K562 (cell line): ENCODE data around the gene S100A2. TPM values are rescaled to one million over a fixed set of nuclear protein-coding genes. Genes with fewer than 3 reads are reported as not detected.

Experiments used
- CCNT2 ChIP-seq: IDR thresholded peaks from 2 replicates; pipeline ENCODE4 v1.6.1; 2011; ENCODE audit warnings: borderline replicate concordance, low read depth, mild to moderate bottlenecking, moderate library complexity, mixed read lengths, low read length; ENCODE audit not compliant: insufficient read length; ENCODE audit errors: extremely low read depth
- CREB3L1 ChIP-seq: fragments of 450-650 bp; IDR thresholded peaks from 2 replicates; pipeline ENCODE4 v1.6.1; 2014; ENCODE audit warnings: low read depth, mild to moderate bottlenecking, moderate library complexity, borderline replicate concordance
- CXXC5 ChIP-seq: fragments of 250-450 bp; sonication (Bioruptor Pico); IDR thresholded peaks from 2 replicates; pipeline ENCODE4 v1.8.0; 2022; ENCODE audit warnings: inconsistent platforms, mild to moderate bottlenecking, moderate library complexity
- DEAF1 ChIP-seq: fragments of 450-650 bp; formaldehyde crosslinking; IDR thresholded peaks from 2 replicates; pipeline ENCODE4 v1.4.0; 2020; ENCODE audit warnings: mild to moderate bottlenecking, moderate library complexity
- GATA2 ChIP-seq: sonication (generic); formaldehyde crosslinking; IDR thresholded peaks from 2 replicates; pipeline ENCODE4 v1.4.0; 2020; ENCODE audit warnings: mild to moderate bottlenecking, missing genetic modification reagents
- HIVEP1 ChIP-seq: fragments of 250-450 bp; sonication (Bioruptor Pico); IDR thresholded peaks from 2 replicates; pipeline ENCODE4 v1.4.0; 2020; ENCODE audit warnings: mild to moderate bottlenecking
- ILF3 ChIP-seq: fragments of 450-650 bp; IDR thresholded peaks from 2 replicates; pipeline ENCODE4 v1.6.1; 2018; ENCODE audit warnings: antibody characterized with exemption, mild to moderate bottlenecking, moderate library complexity, borderline replicate concordance
- NELFE ChIP-seq: IDR thresholded peaks from 2 replicates; pipeline ENCODE4 v1.6.1; 2011; ENCODE audit warnings: mild to moderate bottlenecking; ENCODE audit not compliant: insufficient read depth, insufficient read length
- PHTF2 ChIP-seq: fragments of 250-450 bp; sonication (Bioruptor Pico); IDR thresholded peaks from 2 replicates; pipeline ENCODE4 v1.5.0; 2021; ENCODE audit warnings: mild to moderate bottlenecking
- POLR2AphosphoS5 ChIP-seq: IDR thresholded peaks from 2 replicates; pipeline ENCODE4 v1.6.1; 2011; ENCODE audit warnings: mild to moderate bottlenecking, low read depth, low read length, moderate library complexity; ENCODE audit not compliant: control insufficient read depth, insufficient read depth
- POLR2H ChIP-seq: IDR thresholded peaks from 2 replicates; pipeline ENCODE4 v1.6.1; 2016; ENCODE audit warnings: missing genetic modification characterization, low read depth, mild to moderate bottlenecking, control low read depth, missing compliant biosample characterization, moderate library complexity
- SMARCA5 ChIP-seq: fragments of 450-650 bp; IDR thresholded peaks from 2 replicates; pipeline ENCODE4 v1.6.1; 2016
- TEAD4 ChIP-seq, 2 experiments: sonication (generic) in 1 of 2; formaldehyde crosslinking in 1 of 2; IDR thresholded peaks; 2 replicates each; pipeline versions ENCODE4 v1.6.1 to v1.8.0; 2012 to 2022; ENCODE audit warnings: borderline replicate concordance in 1 of 2, inconsistent platforms in 1 of 2, low read length in 1 of 2, mild to moderate bottlenecking in 1 of 2, missing genetic modification reagents in 1 of 2
- YBX1 ChIP-seq: fragments of 450-650 bp; IDR thresholded peaks from 2 replicates; pipeline ENCODE4 v1.7.1; 2016; ENCODE audit warnings: mild to moderate bottlenecking
- ZNF583 ChIP-seq: fragments of 250-450 bp; sonication (Bioruptor Pico); IDR thresholded peaks from 2 replicates; pipeline ENCODE4 v1.4.0; 2020
- polyA plus RNA-seq, 8 experiments: library from polyadenylated mRNA; depleted of rRNA in 4 of 8; stranded (reverse) in 5 of 8; unstranded in 3 of 8; fragments of >200 nt; fragmentation: Nextera tagmentation in 2 of 8; fragmentation: Illumina TruSeq in 1 of 8; extraction: Ambion mirVana in 2 of 8; extraction: Trizol in 1 of 8; gene quantifications; 2 replicates each; pipeline versions ENCODE4 v1.2.1 to v1.2.3, GENCODE V29; 2011 to 2014; ENCODE audit warnings: inconsistent platforms in 1 of 8, missing spikeins in 1 of 8
- total RNA-seq, 7 experiments: library from RNA; depleted of rRNA in 6 of 7; stranded (reverse); fragments of >200 nt in 6 of 7; fragmentation: Illumina TruSeq in 2 of 7; extraction: Trizol in 2 of 7; gene quantifications; 2 replicates each; pipeline versions ENCODE4 v1.2.1 to v1.2.3, GENCODE V29; 2011 to 2021; ENCODE audit warnings: low replicate concordance in 1 of 7
- TF ChIP-seq, protein P1 (sequence below): fragments of 250-450 bp; sonication (Bioruptor Pico); IDR thresholded peaks from 2 replicates; pipeline ENCODE4 v1.9.0; 2021; ENCODE audit warnings: mild to moderate bottlenecking, inconsistent platforms
- TF ChIP-seq, protein P2 (sequence below): fragments of 200-400 bp; formaldehyde crosslinking; IDR thresholded peaks from 2 replicates; pipeline ENCODE4 v1.6.1; 2017; ENCODE audit warnings: mild to moderate bottlenecking, low read depth, low read length, moderate library complexity

The S100A2 gene
- total and polyA plus RNA-seq, 9 of the 15 experiments (the other 6 are each of a cell fraction or from before 2014, with no cell fraction given) = 0.28 to 0.65 (median 0.44) TPM; not detected in 4

- TF ChIP-seq, protein P1, sequence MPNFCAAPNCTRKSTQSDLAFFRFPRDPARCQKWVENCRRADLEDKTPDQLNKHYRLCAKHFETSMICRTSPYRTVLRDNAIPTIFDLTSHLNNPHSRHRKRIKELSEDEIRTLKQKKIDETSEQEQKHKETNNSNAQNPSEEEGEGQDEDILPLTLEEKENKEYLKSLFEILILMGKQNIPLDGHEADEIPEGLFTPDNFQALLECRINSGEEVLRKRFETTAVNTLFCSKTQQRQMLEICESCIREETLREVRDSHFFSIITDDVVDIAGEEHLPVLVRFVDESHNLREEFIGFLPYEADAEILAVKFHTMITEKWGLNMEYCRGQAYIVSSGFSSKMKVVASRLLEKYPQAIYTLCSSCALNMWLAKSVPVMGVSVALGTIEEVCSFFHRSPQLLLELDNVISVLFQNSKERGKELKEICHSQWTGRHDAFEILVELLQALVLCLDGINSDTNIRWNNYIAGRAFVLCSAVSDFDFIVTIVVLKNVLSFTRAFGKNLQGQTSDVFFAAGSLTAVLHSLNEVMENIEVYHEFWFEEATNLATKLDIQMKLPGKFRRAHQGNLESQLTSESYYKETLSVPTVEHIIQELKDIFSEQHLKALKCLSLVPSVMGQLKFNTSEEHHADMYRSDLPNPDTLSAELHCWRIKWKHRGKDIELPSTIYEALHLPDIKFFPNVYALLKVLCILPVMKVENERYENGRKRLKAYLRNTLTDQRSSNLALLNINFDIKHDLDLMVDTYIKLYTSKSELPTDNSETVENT (CRISPR knock-in tag) = no peak
- TF ChIP-seq CREB3L1 = 0 out of 2 replicates have a peak, but pooled peaks have one; percentile 33
- TF ChIP-seq CCNT2 = peak; percentile 75
- TF ChIP-seq, protein P2, sequence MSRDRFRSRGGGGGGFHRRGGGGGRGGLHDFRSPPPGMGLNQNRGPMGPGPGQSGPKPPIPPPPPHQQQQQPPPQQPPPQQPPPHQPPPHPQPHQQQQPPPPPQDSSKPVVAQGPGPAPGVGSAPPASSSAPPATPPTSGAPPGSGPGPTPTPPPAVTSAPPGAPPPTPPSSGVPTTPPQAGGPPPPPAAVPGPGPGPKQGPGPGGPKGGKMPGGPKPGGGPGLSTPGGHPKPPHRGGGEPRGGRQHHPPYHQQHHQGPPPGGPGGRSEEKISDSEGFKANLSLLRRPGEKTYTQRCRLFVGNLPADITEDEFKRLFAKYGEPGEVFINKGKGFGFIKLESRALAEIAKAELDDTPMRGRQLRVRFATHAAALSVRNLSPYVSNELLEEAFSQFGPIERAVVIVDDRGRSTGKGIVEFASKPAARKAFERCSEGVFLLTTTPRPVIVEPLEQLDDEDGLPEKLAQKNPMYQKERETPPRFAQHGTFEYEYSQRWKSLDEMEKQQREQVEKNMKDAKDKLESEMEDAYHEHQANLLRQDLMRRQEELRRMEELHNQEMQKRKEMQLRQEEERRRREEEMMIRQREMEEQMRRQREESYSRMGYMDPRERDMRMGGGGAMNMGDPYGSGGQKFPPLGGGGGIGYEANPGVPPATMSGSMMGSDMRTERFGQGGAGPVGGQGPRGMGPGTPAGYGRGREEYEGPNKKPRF = no peak
- peak; percentile 60 for TF ChIP-seq CXXC5
- no peak for TF ChIP-seq YBX1
- peak; percentile 78 for TF ChIP-seq TEAD4 (IDR thresholded peaks at IDR 0.05; ENCODE audit: low read length)
- no peak for TF ChIP-seq TEAD4 (CRISPR knock-in tag; IDR thresholded peaks at IDR 0.05; ENCODE audit: borderline replicate concordance)
- TF ChIP-seq POLR2H (tag) = no peak
- TF ChIP-seq HIVEP1 = no peak
- no peak for TF ChIP-seq SMARCA5
- no peak for TF ChIP-seq NELFE
- peak; percentile 43; the same call in 1 of the 2 replicates for TF ChIP-seq ZNF583 (CRISPR knock-in tag)
- TF ChIP-seq DEAF1 (CRISPR knock-in tag) = no peak
- peak; percentile 63; the same call in 1 of the 2 replicates for TF ChIP-seq POLR2AphosphoS5
- no peak for TF ChIP-seq PHTF2 (CRISPR knock-in tag)
- TF ChIP-seq ILF3 = no peak
- TF ChIP-seq GATA2 (CRISPR knock-in tag) = no peak
Observed at GRCh38 chr1:153566414-153567371, 1.0 kb upstream of the S100A2 start (continued).
